ENCODE data around the gene SLC2A13.

DNA sequence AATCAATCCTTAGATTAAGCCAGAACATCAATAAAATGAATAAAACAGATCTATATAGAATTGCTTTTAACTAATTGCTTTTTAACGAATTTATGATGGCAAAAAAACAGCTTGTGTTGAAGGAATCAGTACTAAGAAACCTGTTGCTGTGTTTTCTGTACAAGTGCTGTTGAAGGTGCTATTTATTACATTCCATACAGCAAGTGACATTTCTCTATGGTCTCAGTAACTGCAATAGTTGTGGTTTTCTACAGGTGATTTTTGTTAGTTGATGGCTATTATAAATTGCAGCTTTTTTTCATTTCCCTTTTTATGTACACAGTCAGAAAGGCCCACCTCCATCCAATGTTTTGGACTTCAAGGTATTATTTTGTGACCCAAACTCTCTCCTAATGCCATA, 56.6 kb downstream of the SLC2A13 start:
- TF ChIP-seq, protein P1, sequence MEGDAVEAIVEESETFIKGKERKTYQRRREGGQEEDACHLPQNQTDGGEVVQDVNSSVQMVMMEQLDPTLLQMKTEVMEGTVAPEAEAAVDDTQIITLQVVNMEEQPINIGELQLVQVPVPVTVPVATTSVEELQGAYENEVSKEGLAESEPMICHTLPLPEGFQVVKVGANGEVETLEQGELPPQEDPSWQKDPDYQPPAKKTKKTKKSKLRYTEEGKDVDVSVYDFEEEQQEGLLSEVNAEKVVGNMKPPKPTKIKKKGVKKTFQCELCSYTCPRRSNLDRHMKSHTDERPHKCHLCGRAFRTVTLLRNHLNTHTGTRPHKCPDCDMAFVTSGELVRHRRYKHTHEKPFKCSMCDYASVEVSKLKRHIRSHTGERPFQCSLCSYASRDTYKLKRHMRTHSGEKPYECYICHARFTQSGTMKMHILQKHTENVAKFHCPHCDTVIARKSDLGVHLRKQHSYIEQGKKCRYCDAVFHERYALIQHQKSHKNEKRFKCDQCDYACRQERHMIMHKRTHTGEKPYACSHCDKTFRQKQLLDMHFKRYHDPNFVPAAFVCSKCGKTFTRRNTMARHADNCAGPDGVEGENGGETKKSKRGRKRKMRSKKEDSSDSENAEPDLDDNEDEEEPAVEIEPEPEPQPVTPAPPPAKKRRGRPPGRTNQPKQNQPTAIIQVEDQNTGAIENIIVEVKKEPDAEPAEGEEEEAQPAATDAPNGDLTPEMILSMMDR (IDR thresholded peaks at IDR 0.05 in 4 of 5, conservative IDR thresholded peaks at IDR 0.05 in 1 of 5), result no peak
- TF ChIP-seq POLR2A (IDR thresholded peaks at IDR 0.05), result no peak
